ENCODE data around the gene SPC24. TPM values are rescaled to one million over a fixed set of nuclear protein-coding genes. Genes with fewer than 3 reads are reported as not detected.
"Not testable (repeated sequence)": the region's sequence is repeated elsewhere in the genome, so short reads cannot be mapped to it uniquely, and the experiment has no call there.

SPC24 gene
- total RNA-seq, 1 experiment from 2014 or later = 44.8 TPM

- no TSS peak for BruUV-seq (replicated peaks)
- Histone ChIP-seq H3K27me3 (replicated peaks; ENCODE audit: control insufficient read depth, insufficient read depth, low read length) (no peaks in the 10 kb centered on the region), H3K4me3 (ENCODE audit: low read depth, low read length) (no peak overlapping the region), H3K4me1 (peaks cover 24% of the 10 kb centered on the region), H3K36me3 (ENCODE audit: control insufficient read depth, insufficient read depth, low read length) (peaks cover 13% of the 10 kb centered on the region), H3K9me3 (no peaks in the 10 kb centered on the region)
- Mint-ChIP-seq H3K36me3 (ENCODE audit: insufficient read depth, unreplicated experiment) (peaks cover 96% of the 10 kb centered on the region), H3K4me3 (ENCODE audit: unreplicated experiment) (no peak overlapping the region), H3K27me3 (ENCODE audit: insufficient read depth, unreplicated experiment) (no peaks in the 10 kb centered on the region), H3K9me3 (ENCODE audit: unreplicated experiment) (no peaks in the 10 kb centered on the region), H3K27ac (ENCODE audit: unreplicated experiment) (no peak overlapping the region), H3K4me1 (ENCODE audit: low read depth, unreplicated experiment) (peaks cover 9% of the 10 kb centered on the region)
- DNase-seq = no peak
- no peak for TF ChIP-seq CTCF (IDR thresholded peaks at IDR 0.05; ENCODE audit: insufficient read depth in 1 of 2, low read depth in 1 of 2, low read length in 1 of 2, severe bottlenecking in 1 of 2, unreplicated experiment in 1 of 2)
- intact Hi-C loops (cut with micrococcal nuclease; ENCODE audit: unreplicated experiment) = no loop called here
- POLR2A ChIA-PET = no interaction called here
- CTCF ChIA-PET = no interaction called here
These were observed 56.7 kb downstream of the SPC24 start for GRCh38 chr19:11098861-11099260.

GRCh38 chr19:11098327-11098726 is 57.3 kb downstream of the SPC24 start:
- Histone ChIP-seq H3K36me3 (ENCODE audit: control insufficient read depth, insufficient read depth, low read length) (peaks cover 16% of the 10 kb centered on the region), H3K4me3 (ENCODE audit: low read depth, low read length) (no peak overlapping the region), H3K9me3 (no peaks in the 10 kb centered on the region), H3K27me3 (replicated peaks; ENCODE audit: control insufficient read depth, insufficient read depth, low read length) (no peaks in the 10 kb centered on the region), H3K4me1 (peaks cover 28% of the 10 kb centered on the region)
- no peak for TF ChIP-seq CTCF (IDR thresholded peaks at IDR 0.05; ENCODE audit: insufficient read depth in 1 of 2, low read depth in 1 of 2, low read length in 1 of 2, severe bottlenecking in 1 of 2, unreplicated experiment in 1 of 2)
- ChIA-PET CTCF (no interaction called here), POLR2A (no interaction called here)
- H3K4me3 Mint-ChIP-seq (ENCODE audit: unreplicated experiment) = no peak overlapping the region
- intact Hi-C loops (cut with micrococcal nuclease; ENCODE audit: unreplicated experiment) = no loop called here
- BruUV-seq (replicated peaks) = no TSS peak
- no peaks in the 10 kb centered on the region for H3K27me3 Mint-ChIP-seq (ENCODE audit: insufficient read depth, unreplicated experiment)
- peaks cover 96% of the 10 kb centered on the region for H3K36me3 Mint-ChIP-seq (ENCODE audit: insufficient read depth, unreplicated experiment)
- H3K27ac Mint-ChIP-seq (ENCODE audit: unreplicated experiment) = no peak overlapping the region
- no peak for DNase-seq
- H3K9me3 Mint-ChIP-seq (ENCODE audit: unreplicated experiment) = no peaks in the 10 kb centered on the region
- peaks cover 9% of the 10 kb centered on the region for H3K4me1 Mint-ChIP-seq (ENCODE audit: low read depth, unreplicated experiment)

- BruUV-seq (replicated peaks); H3K27me3 Mint-ChIP-seq (ENCODE audit: insufficient read depth, unreplicated experiment); H3K4me3 ChIP-seq (ENCODE audit: low read depth, low read length); H3K4me1 Mint-ChIP-seq (ENCODE audit: low read depth, unreplicated experiment); H3K27ac Mint-ChIP-seq (ENCODE audit: unreplicated experiment); H3K9me3 ChIP-seq; H3K4me3 Mint-ChIP-seq (ENCODE audit: unreplicated experiment); CTCF ChIA-PET; DNase-seq; intact Hi-C loops (cut with micrococcal nuclease; ENCODE audit: unreplicated experiment); POLR2A ChIA-PET; H3K27me3 ChIP-seq (replicated peaks; ENCODE audit: control insufficient read depth, insufficient read depth, low read length); H3K9me3 Mint-ChIP-seq (ENCODE audit: unreplicated experiment): not testable (repeated sequence)
- H3K36me3 Mint-ChIP-seq (ENCODE audit: insufficient read depth, unreplicated experiment) = peaks cover 96% of the 10 kb centered on the region
- Histone ChIP-seq H3K36me3 (ENCODE audit: control insufficient read depth, insufficient read depth, low read length) (peaks cover 13% of the 10 kb centered on the region), H3K4me1 (peaks cover 35% of the 10 kb centered on the region)
These were observed 58.2 kb downstream of the SPC24 start for GRCh38 chr19:11097367-11097766.
